HG03039 (cell line): Measurements from ENCODE around the gene MED29.

Experiments used
- ATAC-seq: cut with Tn5 transposase; IDR thresholded peaks from one replicate; pipeline ENCODE4 v1.9.1; 2021; ENCODE audit warnings: mild to moderate bottlenecking, moderate library complexity; ENCODE audit not compliant: unreplicated experiment

The MED29 gene

DNA sequence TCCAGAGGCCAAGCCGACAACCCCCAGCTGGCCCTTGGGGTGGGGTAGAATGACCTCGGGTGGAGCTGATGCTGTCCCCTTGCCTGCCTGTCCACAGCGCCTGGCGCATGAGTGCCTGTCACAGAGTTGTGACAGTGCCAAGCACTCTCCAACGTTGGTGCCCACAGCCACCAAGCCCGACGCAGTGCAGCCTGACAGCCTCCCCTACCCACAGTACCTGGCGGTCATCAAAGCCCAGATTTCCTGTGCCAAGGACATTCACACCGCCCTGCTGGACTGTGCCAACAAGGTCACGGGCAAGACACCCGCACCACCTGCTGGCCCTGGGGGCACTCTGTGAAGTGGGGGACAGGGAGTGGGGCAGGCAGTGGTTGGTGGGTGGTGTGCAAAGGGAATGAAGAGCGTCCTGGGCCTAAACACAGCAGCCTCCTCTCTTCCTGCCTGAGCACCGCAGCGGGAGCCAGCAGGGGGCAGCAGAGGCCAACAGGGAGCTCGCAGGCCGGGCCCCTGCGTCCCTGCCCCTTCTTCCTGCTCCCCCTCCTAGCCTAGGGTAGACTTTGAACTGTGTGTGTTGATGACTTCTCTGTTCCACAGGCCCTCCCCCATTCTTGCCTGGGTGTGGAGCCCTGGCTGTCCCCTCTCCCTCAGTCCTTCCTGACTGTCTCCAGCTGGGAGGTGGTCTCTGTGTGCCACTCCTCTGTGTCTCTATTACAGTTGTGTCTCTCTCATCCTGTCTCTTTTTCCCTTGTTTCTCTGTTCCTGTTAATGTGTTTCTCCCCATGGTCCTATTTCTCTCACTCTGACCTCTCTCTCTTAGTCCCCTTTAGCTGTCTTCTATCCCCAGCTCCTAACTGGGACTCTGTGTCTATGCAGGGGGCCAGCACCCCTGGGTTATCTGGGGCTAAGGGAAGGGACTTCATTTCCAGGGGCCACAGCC lies 6.5 kb downstream of the MED29 start:
- ATAC-seq: no peak

DNA sequence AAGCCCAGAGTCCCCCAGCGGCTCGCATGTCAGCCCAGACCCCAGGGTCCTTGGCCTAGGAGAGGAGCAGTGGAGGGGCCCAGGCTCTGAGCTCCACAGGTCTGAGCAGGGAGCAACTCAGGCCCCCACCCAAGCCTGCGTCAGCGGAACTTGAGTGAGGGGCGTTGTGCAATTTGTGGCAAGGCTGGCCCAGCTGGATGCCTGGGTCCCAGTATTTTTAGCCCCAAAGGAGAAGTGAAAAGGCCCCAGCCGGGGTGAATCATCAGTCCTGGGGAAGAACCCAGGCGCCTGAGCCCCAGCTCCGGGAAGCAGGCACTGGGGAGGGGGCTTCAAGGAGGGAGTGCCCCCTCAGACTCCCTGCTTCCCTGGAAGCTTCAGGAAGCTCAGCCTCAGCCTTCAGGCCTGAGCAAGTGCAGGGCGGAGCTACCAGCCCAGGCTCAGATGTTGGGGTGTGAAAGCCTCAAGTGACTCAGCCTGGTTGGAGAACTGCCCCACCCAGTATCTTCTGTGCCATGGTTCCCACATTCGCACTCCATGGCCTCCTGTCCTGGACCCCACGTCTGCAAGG lies 7.2 kb downstream of the MED29 start:
- no peak for ATAC-seq

DNA sequence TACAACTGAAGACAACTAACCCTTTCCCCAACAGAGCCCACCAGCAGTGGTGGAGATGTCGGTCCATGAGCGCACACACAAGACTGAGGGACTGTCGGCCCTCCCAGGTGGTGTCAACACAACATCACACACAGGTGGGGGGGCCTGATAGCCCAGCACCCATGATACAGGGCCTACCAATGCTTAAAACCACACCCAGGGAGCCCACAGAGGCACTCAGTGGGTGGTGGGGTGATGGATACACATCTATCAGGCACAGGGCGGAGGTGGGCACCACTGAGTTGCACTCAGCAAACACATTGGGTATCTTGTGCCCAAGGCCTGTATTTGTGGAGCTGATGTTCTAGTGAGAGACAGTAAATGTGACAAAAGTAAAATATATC lies 8.5 kb downstream of the MED29 start:
- ATAC-seq: no peak

DNA sequence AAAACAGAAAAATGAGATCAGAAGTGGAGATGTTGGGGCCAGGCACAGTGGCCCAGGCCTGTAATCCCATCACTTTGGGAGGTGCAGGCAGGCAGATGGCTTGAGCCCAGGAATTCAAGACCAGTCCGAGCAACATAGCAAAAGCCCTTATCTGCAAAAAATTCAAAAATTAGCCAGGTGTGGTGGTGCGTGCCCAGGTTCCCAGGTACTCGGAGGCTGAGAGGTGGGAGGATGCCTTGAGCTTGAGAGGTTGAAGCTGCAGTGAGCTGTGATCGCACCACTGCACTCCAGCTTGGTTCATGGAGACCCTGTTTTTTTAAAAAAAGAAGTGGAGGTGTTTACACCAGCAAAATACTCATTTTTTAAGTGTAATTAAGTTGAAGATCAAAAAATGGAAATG lies 8.9 kb downstream of the MED29 start:
- ATAC-seq: no peak

- ATAC-seq: no peak
Measured at GRCh38 chr19:39401070-39401548, 9.9 kb downstream of the MED29 start.

DNA sequence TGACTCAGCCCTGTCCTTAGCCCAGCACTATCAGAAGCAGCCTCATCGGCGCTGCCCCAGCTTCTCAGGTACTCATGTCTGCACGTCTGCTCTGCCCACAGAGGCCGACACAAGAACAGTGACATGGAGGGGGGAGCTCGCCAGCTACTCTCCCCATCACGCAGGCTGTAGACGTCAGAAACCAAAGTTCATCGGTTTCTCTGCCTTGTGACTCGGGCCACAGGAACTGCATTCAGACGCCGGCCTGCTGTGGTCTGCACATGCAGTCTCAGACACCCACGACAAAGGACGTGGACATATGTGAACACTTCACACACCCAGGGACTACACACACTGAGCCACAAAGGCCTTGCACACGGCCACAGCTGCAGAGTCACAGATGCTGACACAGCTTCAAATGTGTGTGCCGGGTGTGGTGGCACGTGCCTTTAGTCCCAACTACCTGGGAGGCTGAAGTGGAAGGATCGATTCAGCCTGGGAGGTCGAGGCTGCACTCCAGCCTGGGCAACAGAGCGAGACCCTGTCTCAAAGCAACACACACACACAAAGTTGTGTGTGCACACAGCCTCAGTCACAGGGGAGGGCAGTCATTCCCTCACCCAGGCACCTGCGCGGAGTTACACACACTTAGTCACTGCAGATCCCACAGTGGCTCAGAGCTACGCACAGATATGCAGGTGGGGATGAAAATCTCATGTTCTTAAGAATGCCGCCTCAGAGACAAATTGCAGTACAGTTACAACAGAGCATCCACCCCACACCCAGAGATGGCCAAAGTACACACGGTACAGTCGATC lies 10.6 kb downstream of the MED29 start:
- peak; percentile 1 for ATAC-seq

GRCh38 chr19:39402346-39403300 lies 11.4 kb downstream of the MED29 start:
- ATAC-seq: peak; percentile 26

GRCh38 chr19:39403331-39404312 lies 12.4 kb downstream of the MED29 start:
- ATAC-seq: peak; percentile 24

GRCh38 chr19:39405261-39405957 lies 14.2 kb downstream of the MED29 start:
- ATAC-seq: no peak

DNA sequence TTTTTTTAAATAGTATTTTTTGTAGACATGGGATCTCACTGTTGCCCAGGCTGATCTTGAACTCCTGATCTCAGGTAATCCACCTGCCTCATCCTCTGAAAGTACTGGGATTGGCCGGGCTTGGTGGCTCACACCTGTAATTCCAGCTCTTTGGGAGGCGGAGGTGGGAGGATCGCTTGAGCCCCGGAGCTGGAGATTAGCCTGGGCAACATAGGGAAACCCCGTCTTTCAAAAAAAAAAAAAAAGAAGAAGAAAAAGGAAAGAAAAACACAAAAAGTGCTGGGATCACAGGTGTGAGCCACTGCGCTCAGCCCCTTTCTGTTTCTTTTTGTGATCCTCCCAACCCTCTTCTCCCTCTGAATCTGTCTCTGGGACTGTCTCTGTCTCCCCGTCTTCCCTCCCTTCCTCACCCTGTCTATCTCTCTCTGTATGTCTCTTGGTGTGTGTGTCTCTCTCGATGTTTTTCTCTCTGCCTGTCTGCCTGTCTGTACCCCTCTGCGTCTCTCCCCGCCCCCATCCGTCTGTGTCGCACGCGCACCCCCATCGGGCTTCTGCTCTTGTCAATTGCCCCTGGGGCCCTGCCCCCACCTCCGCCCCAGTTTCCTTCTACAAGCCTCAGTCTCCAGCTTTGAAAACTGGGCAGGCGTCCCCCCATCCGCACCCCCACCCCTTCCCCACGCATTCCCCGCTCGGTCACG lies 14.9 kb downstream of the MED29 start:
- no peak for ATAC-seq

DNA sequence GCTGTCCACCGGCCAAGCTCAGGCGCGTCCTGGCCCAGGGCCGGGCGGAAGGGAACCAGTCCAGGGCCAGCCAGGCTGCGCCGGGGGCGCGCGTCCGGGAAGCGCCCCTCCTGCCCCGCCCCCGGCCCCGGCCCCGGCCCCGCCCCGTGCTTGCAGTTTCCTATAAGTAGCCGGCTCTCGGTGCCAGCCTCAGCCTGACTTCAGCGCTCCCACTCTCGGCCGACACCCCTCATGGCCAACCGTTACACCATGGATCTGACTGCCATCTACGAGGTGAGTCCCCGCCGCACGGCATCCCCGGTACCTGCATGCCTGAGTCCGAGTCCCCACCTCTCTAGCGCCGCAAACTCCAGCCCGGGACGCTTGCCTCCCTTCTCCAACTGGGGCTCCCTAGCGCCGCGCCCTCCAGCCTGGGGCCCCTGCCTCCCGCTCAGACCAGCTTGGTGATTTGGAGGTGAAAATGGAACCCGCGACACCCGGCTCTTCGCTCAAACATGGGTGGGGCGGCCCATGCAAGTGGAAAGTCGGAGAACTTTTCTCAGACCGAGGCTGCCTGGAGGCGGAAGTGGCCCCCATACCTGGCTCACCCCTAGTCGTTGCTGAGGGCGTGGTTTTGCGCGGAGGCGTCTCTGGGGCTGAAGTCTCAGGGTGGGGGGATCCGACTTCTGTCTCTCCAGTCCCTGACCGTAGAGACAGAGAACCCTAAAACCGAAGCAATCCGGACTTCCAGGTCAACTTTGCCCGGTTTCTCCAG lies 15.7 kb downstream of the MED29 start, which contains the start of gene ZFP36:
ZFP36 (plus strand) TSS at position 192 of the 754 bp plus-strand sequence; CDS start at position 250, 58 bp downstream.
- ATAC-seq: no peak

DNA sequence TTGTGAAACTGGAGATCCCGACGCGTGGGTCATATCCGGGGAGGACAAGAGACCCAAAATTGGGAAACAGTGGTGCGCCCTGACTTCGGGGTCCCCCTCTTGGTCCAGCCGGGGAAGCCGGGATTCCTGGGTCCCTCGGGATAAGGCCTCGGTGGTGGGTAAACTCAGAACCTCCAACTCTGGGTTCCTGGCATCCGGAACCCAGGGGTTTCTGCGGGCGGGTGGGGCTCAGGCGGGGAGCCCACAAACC lies 16.2 kb downstream of the MED29 start:
- no peak for ATAC-seq

- no peak for ATAC-seq
Measured at GRCh38 chr19:39407660-39408391, 16.6 kb downstream of the MED29 start.

DNA sequence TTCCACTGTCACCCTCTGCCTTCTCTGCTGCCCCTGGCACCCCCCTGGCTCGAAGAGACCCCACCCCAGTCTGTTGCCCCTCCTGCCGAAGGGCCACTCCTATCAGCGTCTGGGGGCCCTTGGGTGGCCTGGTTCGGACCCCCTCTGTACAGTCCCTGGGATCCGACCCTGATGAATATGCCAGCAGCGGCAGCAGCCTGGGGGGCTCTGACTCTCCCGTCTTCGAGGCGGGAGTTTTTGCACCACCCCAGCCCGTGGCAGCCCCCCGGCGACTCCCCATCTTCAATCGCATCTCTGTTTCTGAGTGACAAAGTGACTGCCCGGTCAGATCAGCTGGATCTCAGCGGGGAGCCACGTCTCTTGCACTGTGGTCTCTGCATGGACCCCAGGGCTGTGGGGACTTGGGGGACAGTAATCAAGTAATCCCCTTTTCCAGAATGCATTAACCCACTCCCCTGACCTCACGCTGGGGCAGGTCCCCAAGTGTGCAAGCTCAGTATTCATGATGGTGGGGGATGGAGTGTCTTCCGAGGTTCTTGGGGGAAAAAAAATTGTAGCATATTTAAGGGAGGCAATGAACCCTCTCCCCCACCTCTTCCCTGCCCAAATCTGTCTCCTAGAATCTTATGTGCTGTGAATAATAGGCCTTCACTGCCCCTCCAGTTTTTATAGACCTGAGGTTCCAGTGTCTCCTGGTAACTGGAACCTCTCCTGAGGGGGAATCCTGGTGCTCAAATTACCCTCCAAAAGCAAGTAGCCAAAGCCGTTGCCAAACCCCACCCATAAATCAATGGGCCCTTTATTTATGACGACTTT lies 17.4 kb downstream of the MED29 start:
- ATAC-seq: no peak

- ATAC-seq: no peak
Measured at GRCh38 chr19:39409208-39410016, 18.2 kb downstream of the MED29 start.
